ENCODE measurements around the gene KCNJ2. TPM values are rescaled to one million over a fixed set of nuclear protein-coding genes. Genes with fewer than 3 reads are reported as not detected.

KCNJ2 gene
- total RNA-seq, 1 donor from 2014 or later, result 33.5 TPM

- no peak for DNase-seq (ENCODE audit: low spot score)
- intact Hi-C loops (cut with DNase I), result no loop called here
Measured at GRCh38 chr17:70190959-70191805, 21.9 kb downstream of the KCNJ2 start.

GRCh38 chr17:70195091-70195490 is 25.8 kb downstream of the KCNJ2 start:
- intact Hi-C loops (cut with DNase I), result no loop called here
- no peak for DNase-seq (ENCODE audit: low spot score)

GRCh38 chr17:70201872-70202419 is 32.6 kb downstream of the KCNJ2 start:
- DNase-seq (ENCODE audit: low spot score), result no peak
- intact Hi-C loops (cut with DNase I), result no loop called here

GRCh38 chr17:70202840-70203239 is 33.5 kb downstream of the KCNJ2 start:
- DNase-seq (ENCODE audit: low spot score), result no peak
- intact Hi-C loops (cut with DNase I), result no loop called here

GRCh38 chr17:70204431-70204830 is 35.1 kb downstream of the KCNJ2 start:
- intact Hi-C loops (cut with DNase I), result no loop called here
- no peak for DNase-seq (ENCODE audit: low spot score)

- intact Hi-C loops (cut with DNase I), result no loop called here
- no peak for DNase-seq (ENCODE audit: low spot score)
Measured at GRCh38 chr17:70205401-70205800, 36.1 kb downstream of the KCNJ2 start.

- DNase-seq (ENCODE audit: low spot score), result no peak
- intact Hi-C loops (cut with DNase I), result no loop called here
Measured at GRCh38 chr17:70206361-70207010, 37.2 kb downstream of the KCNJ2 start.

- DNase-seq (ENCODE audit: low spot score), result no peak
- intact Hi-C loops (cut with DNase I), result no loop called here
Measured at GRCh38 chr17:70207184-70207583, 37.9 kb downstream of the KCNJ2 start.

GRCh38 chr17:70208080-70208794 is 38.9 kb downstream of the KCNJ2 start:
- no peak for DNase-seq (ENCODE audit: low spot score)
- intact Hi-C loops (cut with DNase I), result no loop called here

GRCh38 chr17:70208825-70209555 is 39.7 kb downstream of the KCNJ2 start:
- intact Hi-C loops (cut with DNase I), result no loop called here
- DNase-seq (ENCODE audit: low spot score), result no peak

GRCh38 chr17:70215656-70216055 is 46.3 kb downstream of the KCNJ2 start:
- no peak for DNase-seq (ENCODE audit: low spot score)
- intact Hi-C loops (cut with DNase I), result no loop called here

GRCh38 chr17:70217571-70217970 is 48.2 kb downstream of the KCNJ2 start:
- no peak for DNase-seq (ENCODE audit: low spot score)
- intact Hi-C loops (cut with DNase I), result no loop called here

- intact Hi-C loops (cut with DNase I), result no loop called here
- no peak for DNase-seq (ENCODE audit: low spot score)
Measured at GRCh38 chr17:70225276-70225675, 55.9 kb downstream of the KCNJ2 start.

Other genes with a start within 250 kb of the KCNJ2 start
- gene KCNJ16, start 94.3 kb upstream of the KCNJ2 start, total RNA-seq, result not detected